PC-9 (cell line): Measurements from ENCODE around the gene HEG1. TPM values are rescaled to one million over a fixed set of nuclear protein-coding genes. Genes with fewer than 3 reads are reported as not detected.

Experiments
- BruUV-seq: library from RNA; stranded (reverse); fragments of 400-500 nt; replicated peaks from 2 replicates; lab custom pipeline; 2021; lab: Mats Ljungman, UMichigan
- CTCF ChIA-PET: fragments of 300-600 bp; sonication (Branson Sonifier 250); formaldehyde crosslinking; loops from one replicate; lab custom pipeline; 2022; ENCODE audit warnings: antibody characterized with exemption; lab: Charles Lee
- POLR2A ChIA-PET: fragments of 300-600 bp; sonication (Branson Sonifier 250); formaldehyde crosslinking; loops from one replicate; lab custom pipeline; 2022; ENCODE audit warnings: antibody characterized with exemption; ENCODE audit not compliant: unreplicated experiment; lab: Charles Lee
- DNase-seq, 2 experiments: peaks; one replicate each; pipeline versions ENCODE4 v3.0.0 to v3.0.0-alpha.2; 2015 to 2022; ENCODE audit warnings: mixed read lengths in 1 of 2
- H2AFZ ChIP-seq: fragments of 200-600 bp; sonication (generic); 2 replicates; pipeline ENCODE4 v1.8.1; 2017; ENCODE audit warnings: antibody characterized with exemption
- H3F3A ChIP-seq: fragments of 200-600 bp; sonication (generic); 2 replicates; pipeline ENCODE4 v1.8.1; 2017; ENCODE audit warnings: antibody characterized with exemption, mild to moderate bottlenecking, low read depth; ENCODE audit not compliant: insufficient read depth
- H3K27ac ChIP-seq: fragments of 200-600 bp; sonication (generic); 2 replicates; pipeline ENCODE4 v1.6.1; 2016; ENCODE audit warnings: mixed run types
- H3K27me3 ChIP-seq: fragments of 200-600 bp; sonication (generic); 2 replicates; pipeline ENCODE4 v1.6.1; 2016; ENCODE audit warnings: low read depth, mixed run types; ENCODE audit not compliant: insufficient read depth
- H3K36me3 ChIP-seq: fragments of 200-600 bp; sonication (generic); 2 replicates; pipeline ENCODE4 v1.6.1; 2016; ENCODE audit warnings: low read depth, mixed run types
- H3K4me1 ChIP-seq: fragments of 200-600 bp; sonication (generic); replicated peaks from 2 replicates; pipeline ENCODE4 v1.6.1; 2016; ENCODE audit warnings: mixed run types; ENCODE audit not compliant: insufficient read depth
- H3K4me2 ChIP-seq: fragments of 200-600 bp; sonication (generic); 2 replicates; pipeline ENCODE4 v1.6.1; 2017; ENCODE audit warnings: mixed run types
- H3K4me3 ChIP-seq: fragments of 200-600 bp; sonication (generic); 2 replicates; pipeline ENCODE4 v1.6.1; 2016; ENCODE audit warnings: mixed run types
- H3K79me2 ChIP-seq: fragments of 200-600 bp; sonication (generic); 2 replicates; pipeline ENCODE4 v1.6.1; 2017; ENCODE audit warnings: low read depth, mixed run types
- H3K9me2 ChIP-seq: fragments of 200-600 bp; sonication (generic); 2 replicates; pipeline ENCODE4 v1.8.1; 2017; ENCODE audit warnings: mild to moderate bottlenecking; ENCODE audit not compliant: insufficient read depth
- H3K9me3 ChIP-seq: fragments of 200-600 bp; sonication (generic); 2 replicates; pipeline ENCODE4 v1.8.1; 2016; ENCODE audit warnings: low read depth; ENCODE audit not compliant: insufficient read depth
- H4K20me1 ChIP-seq: fragments of 200-600 bp; sonication (generic); 2 replicates; pipeline ENCODE4 v1.8.1; 2017; ENCODE audit not compliant: insufficient read depth
- EZH2 ChIP-seq: fragments of 200-600 bp; sonication (generic); IDR thresholded peaks from 2 replicates; pipeline ENCODE4 v1.8.0; 2017; ENCODE audit warnings: antibody characterized with exemption, low read depth
- intact Hi-C: fragments of 100-400 bp; cut with micrococcal nuclease; formaldehyde crosslinking; loops from one replicate; pipeline ENCODE4 v1.10.0; 2022; ENCODE audit not compliant: unreplicated experiment
- total RNA-seq: library from RNA; stranded (reverse); gene quantifications from 2 replicates; pipeline ENCODE4 v1.2.3, GENCODE V29; 2021
- TF ChIP-seq, protein P1 (sequence below): fragments of 200-600 bp; sonication (generic); conservative IDR thresholded peaks from 2 replicates; pipeline ENCODE4 v1.6.1; 2017; ENCODE audit warnings: mixed run types, antibody characterized with exemption, mild to moderate bottlenecking, moderate library complexity

Gene HEG1
- total RNA-seq, 1 experiment from 2014 or later = 33.5 TPM

DNA sequence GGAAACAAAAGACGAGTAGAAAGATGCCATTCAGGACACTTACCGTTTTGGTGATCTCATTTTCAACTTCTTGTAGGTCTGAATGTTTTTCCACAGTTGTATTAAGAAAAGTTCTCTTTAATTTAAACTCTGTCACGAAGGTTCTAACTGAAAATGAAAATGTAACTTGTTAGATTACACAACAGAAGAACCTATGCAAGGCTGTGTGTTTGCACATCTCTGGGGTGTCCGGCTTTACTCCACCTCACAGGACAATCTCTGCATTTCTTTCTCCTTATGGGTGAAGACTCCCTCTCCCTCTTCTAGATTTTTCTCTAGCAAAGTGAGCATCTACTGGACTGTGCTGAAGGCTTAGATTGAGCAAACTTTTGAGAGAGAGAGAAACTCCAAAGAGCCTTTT, 50.6 kb downstream of the HEG1 start:
- Histone ChIP-seq H3K27me3 (no peaks in the 10 kb centered on the region), H3K9me2 (no peaks in the 10 kb centered on the region), H3K27ac (no peak overlapping the region), H3K36me3 (no peaks in the 10 kb centered on the region), H3K9me3 (no peaks in the 10 kb centered on the region), H3K4me1 (0 out of 2 replicates have a peak, but pooled peaks cover 6% of the 10 kb centered on the region), H3K79me2 (no peaks in the 10 kb centered on the region), H3K4me2 (no peak overlapping the region), H4K20me1 (no peaks in the 10 kb centered on the region), H3F3A (no peaks in the 10 kb centered on the region), H3K4me3 (no peak overlapping the region), H2AFZ (no peak overlapping the region)
- no peak for DNase-seq
- ChIA-PET CTCF (no interaction called here), POLR2A (no interaction called here)
- intact Hi-C loops = no loop called here
- no peak for TF ChIP-seq EZH2
- TF ChIP-seq, protein P1, sequence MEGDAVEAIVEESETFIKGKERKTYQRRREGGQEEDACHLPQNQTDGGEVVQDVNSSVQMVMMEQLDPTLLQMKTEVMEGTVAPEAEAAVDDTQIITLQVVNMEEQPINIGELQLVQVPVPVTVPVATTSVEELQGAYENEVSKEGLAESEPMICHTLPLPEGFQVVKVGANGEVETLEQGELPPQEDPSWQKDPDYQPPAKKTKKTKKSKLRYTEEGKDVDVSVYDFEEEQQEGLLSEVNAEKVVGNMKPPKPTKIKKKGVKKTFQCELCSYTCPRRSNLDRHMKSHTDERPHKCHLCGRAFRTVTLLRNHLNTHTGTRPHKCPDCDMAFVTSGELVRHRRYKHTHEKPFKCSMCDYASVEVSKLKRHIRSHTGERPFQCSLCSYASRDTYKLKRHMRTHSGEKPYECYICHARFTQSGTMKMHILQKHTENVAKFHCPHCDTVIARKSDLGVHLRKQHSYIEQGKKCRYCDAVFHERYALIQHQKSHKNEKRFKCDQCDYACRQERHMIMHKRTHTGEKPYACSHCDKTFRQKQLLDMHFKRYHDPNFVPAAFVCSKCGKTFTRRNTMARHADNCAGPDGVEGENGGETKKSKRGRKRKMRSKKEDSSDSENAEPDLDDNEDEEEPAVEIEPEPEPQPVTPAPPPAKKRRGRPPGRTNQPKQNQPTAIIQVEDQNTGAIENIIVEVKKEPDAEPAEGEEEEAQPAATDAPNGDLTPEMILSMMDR = no peak
- BruUV-seq = no TSS peak

DNA sequence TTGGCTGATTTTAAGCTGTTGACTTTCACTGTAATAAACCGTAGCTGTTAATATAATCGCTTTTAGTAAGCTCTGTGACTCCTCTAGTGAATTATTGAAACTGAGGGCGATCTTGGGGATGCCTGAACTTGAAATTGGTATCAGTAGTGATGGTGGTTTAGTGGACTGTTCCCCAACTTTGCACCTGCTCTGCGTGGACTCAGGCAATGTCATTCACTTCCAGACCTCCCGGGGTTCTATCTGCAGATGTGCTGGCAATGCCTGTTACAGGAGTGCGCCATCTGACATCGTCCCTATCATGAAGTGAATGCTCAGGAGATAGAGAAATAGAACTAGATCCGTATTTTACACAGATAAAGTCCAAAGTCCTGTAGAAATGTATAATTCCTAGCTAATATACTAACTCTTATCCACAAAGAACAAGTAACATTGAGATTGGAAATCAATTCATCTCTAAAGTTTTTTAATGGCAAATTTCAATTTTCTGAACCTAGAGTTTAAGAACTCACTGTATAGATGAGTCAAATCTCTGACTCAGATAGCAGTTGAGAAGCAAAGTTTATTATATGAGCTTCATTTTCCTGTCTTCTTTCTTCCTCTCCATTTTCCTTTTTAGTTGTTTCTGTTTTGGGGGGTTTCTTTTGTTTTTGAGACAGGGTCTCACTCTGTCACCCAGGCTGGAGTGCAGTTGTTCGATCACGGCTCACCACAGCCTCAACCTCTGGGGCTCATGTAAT, 51.8 kb downstream of the HEG1 start:
- Histone ChIP-seq H3K9me2 (no peaks in the 10 kb centered on the region), H2AFZ (no peak overlapping the region), H3K27ac (no peak overlapping the region), H3K36me3 (no peaks in the 10 kb centered on the region), H3K79me2 (no peaks in the 10 kb centered on the region), H3K4me2 (no peak overlapping the region), H4K20me1 (no peaks in the 10 kb centered on the region), H3K9me3 (no peaks in the 10 kb centered on the region), H3K4me3 (no peak overlapping the region), H3F3A (no peaks in the 10 kb centered on the region), H3K27me3 (no peaks in the 10 kb centered on the region), H3K4me1 (0 out of 2 replicates have a peak, but pooled peaks cover 6% of the 10 kb centered on the region)
- ChIA-PET POLR2A (no interaction called here), CTCF (interaction anchor here (0.6 kb wide), 2 partner anchors 127 to 350 kb away, joined by 5 to 6 read pairs; no protein-coding TSS in a partner anchor)
- intact Hi-C loops = no loop called here
- no peak for DNase-seq
- no peak for TF ChIP-seq EZH2
- TF ChIP-seq, protein P1 = no peak
- no TSS peak for BruUV-seq

GRCh38 chr3:125003369-125003853, 52.4 kb downstream of the HEG1 start:
- H3K79me2 ChIP-seq = no peaks in the 10 kb centered on the region
- no peak overlapping the region for H3K27ac ChIP-seq
- H3F3A ChIP-seq = no peaks in the 10 kb centered on the region
- H3K4me2 ChIP-seq = no peak overlapping the region
- H3K4me3 ChIP-seq = no peak overlapping the region
- intact Hi-C loops = no loop called here
- ChIA-PET POLR2A (interaction anchor here (0.6 kb wide), 1 partner anchor 143 kb away, joined by 5 read pairs; no protein-coding TSS in a partner anchor), CTCF (no interaction called here)
- H3K9me3 ChIP-seq = no peaks in the 10 kb centered on the region
- H3K9me2 ChIP-seq = no peaks in the 10 kb centered on the region
- DNase-seq = peak in 1 of 2 experiments; percentile 63
- no peaks in the 10 kb centered on the region for H3K27me3 ChIP-seq
- H3K36me3 ChIP-seq = no peaks in the 10 kb centered on the region
- 0 out of 2 replicates have a peak, but pooled peaks cover 6% of the 10 kb centered on the region for H3K4me1 ChIP-seq
- H4K20me1 ChIP-seq = no peaks in the 10 kb centered on the region
- no peak overlapping the region for H2AFZ ChIP-seq
- BruUV-seq = no TSS peak
- TF ChIP-seq, protein P1 = no peak
- no peak for TF ChIP-seq EZH2
